Activated CD8-positive, alpha-beta memory T cell treated with anti-CD3 and anti-CD28 coated beads for 36 hours (primary cell): Measurements from ENCODE around the gene ARHGAP8. TPM values are rescaled to one million over a fixed set of nuclear protein-coding genes. Genes with fewer than 3 reads are reported as not detected.

Experiments used
- CTCF ChIA-PET: fragments of 350-600 bp; sonication (Branson Sonifier 250); formaldehyde crosslinking; loops from one replicate; lab custom pipeline; 2021; ENCODE audit warnings: antibody characterized with exemption; lab: Charles Lee
- POLR2A ChIA-PET: fragments of 350-600 bp; sonication (Branson Sonifier 250); formaldehyde crosslinking; loops from one replicate; lab custom pipeline; 2021; ENCODE audit warnings: antibody characterized with exemption; lab: Charles Lee
- total RNA-seq, 2 experiments: library from RNA; stranded (reverse); gene quantifications; one replicate each; pipeline ENCODE4 v1.2.3, GENCODE V29; 2021

Gene ARHGAP8
- total RNA-seq, 2 experiments from 2014 or later = 0.82 to 1.1 TPM

DNA sequence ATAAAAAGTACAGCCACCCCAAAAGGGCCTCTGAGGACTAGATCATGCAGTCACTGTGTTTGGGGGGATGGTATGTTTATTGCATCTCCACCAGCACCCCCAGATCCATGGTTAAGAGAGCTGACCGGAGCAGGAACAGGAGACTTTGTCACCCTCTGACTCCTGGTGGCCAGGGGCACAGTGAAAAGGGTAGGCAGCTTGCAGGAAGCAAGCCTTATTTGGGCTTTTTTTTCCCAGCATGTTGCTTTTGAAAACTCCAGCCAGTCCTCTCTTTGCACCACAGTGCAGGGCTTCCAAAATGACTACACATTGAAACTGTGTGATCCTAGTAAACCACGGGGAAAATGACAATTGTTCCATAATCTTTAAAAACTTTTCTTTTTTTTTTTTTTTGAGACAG is 29.8 kb upstream of the ARHGAP8 start:
- POLR2A ChIA-PET = no interaction called here
- CTCF ChIA-PET = interaction anchor here (0.7 kb wide), 1 partner anchor 95 kb away, joined by 3 read pairs; no protein-coding TSS in a partner anchor

DNA sequence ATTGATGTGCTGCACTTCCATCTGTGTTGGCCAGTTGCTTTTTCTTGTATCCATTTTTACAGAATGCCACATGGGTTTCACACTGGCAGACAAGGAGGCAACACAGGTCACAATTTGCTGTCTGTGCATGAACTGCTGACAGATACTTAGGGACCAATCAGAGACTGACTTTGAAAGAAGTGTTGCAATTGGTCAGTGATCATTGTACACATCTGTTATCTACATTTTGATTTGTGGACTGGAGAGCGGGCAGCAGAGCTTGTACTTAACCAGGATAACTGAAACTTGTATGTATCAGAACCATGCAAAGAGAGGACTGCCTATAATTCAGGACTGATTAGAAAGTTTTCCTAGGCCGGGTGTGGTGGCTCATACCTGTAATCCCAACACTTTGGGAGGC is 28.6 kb upstream of the ARHGAP8 start:
- CTCF ChIA-PET = no interaction called here
- POLR2A ChIA-PET = no interaction called here

DNA sequence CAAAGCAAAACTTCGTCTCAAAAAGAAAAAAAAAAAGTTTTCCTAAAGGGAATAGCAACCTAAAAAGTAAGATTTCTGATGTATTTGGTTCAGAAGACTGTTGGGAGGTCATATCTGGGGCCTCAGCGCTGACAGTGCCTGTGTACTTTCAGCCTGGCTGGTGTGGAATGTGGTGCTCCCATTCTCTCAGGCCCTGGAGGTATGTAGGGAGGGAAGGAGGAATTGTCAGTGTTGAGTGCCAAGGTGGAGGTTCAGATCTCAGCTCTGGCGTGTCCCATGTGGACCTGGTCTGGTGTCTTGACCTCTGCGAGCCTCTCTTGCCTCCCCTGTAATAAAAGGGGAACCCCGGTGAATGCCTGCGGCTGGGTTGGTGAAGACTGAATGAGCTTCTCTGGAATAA is 28.0 kb upstream of the ARHGAP8 start:
- CTCF ChIA-PET = interaction anchor here (1.1 kb wide), 1 partner anchor 12 kb away, joined by 3 read pairs; no protein-coding TSS in a partner anchor
- POLR2A ChIA-PET = no interaction called here

DNA sequence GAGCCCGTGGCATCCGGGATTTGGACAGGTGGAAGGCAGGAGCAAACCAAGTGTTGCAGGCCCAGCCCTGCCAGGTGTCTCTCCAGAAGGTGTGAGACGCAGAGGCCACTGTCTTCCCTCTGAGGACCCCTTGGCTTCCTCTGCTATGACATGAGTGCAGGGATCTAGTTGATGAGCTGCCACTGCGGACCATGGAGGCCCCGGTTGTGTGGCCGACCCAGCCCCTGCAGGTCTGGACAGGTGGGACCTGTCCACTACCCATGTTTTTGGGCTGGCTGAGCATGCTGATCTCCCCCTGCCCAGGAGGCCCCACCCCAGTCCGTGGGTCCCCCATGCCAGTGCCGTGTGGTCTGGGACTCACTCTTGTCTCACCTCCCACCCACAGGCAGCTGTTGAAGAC is 27.5 kb upstream of the ARHGAP8 start:
- ChIA-PET POLR2A (no interaction called here), CTCF (interaction anchor here (1.1 kb wide), 1 partner anchor 12 kb away, joined by 3 read pairs; no protein-coding TSS in a partner anchor)

DNA sequence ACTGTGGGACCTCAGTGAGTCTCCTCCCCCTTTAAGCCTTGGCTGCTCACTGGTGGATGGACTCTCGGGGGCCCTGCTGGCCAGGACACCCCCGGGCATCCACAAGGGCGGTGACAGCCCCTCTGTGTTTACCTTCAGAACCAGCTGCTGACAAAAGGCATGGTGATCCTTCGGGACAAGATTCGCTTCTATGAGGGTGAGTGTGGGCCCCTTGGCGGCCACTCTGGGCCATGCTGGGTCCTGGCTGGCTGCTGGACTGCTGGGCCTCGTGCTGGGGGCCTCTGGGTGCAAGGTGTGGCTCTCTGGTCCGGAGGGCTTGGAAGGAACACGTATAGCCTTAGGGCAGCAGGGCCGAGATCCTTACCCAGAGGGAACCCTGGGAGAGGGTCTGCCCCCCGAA is 25.9 kb upstream of the ARHGAP8 start:
- POLR2A ChIA-PET = no interaction called here
- CTCF ChIA-PET = interaction anchor here (0.7 to 1.1 kb wide), 2 partner anchors 9 to 71 kb away, joined by 3 to 4 read pairs; no protein-coding TSS in a partner anchor

DNA sequence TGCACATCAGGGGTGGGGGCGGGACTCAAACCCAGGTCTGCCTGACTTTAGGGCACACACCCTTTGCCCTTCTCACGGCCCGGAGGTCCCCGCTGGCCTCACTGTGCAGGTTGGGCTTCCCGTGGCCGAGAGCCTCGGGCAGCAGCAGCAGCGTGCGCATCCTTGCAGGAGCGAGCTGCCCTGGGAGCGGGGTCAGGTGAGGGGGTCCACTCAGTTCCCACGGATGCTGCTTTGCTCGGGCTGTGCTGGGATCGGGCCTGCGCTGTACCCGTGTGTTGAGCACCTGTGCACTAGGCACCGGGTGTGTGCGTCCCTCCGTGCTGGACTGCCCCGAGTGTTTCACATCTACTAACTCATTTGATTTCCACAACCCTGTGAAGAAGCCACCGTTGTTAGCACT is 25.2 kb upstream of the ARHGAP8 start:
- ChIA-PET CTCF (interaction anchor here (0.7 to 1.2 kb wide), 2 partner anchors 8 to 72 kb away, joined by 4 read pairs; no protein-coding TSS in a partner anchor), POLR2A (interaction anchor here (0.5 kb wide), 1 partner anchor 43 kb away, joined by 3 read pairs; no protein-coding TSS in a partner anchor)

DNA sequence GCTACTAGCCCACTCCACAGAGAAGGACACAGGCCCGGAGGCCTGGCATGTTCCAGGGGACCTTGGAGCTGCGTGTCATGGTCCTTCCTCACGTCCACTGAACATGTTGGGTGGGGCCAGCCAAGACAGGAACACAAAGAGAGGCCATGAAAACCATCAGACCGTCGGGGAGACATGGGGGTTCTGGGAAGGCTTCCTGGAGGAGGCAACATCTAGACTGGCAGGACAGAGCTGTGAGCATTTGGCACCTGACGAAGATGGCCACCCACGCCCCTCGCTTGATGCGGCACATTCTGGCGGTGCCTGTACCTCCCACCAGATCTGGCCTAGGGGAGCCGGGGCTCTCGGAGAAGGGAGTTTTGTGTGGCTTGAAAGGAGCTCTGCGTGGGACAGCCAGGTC is 24.7 kb upstream of the ARHGAP8 start:
- ChIA-PET POLR2A (interaction anchor here (0.5 kb wide), 1 partner anchor 44 kb away, joined by 3 read pairs; no protein-coding TSS in a partner anchor), CTCF (interaction anchor here (1.2 kb wide), 1 partner anchor 9 kb away, joined by 4 read pairs; no protein-coding TSS in a partner anchor)

DNA sequence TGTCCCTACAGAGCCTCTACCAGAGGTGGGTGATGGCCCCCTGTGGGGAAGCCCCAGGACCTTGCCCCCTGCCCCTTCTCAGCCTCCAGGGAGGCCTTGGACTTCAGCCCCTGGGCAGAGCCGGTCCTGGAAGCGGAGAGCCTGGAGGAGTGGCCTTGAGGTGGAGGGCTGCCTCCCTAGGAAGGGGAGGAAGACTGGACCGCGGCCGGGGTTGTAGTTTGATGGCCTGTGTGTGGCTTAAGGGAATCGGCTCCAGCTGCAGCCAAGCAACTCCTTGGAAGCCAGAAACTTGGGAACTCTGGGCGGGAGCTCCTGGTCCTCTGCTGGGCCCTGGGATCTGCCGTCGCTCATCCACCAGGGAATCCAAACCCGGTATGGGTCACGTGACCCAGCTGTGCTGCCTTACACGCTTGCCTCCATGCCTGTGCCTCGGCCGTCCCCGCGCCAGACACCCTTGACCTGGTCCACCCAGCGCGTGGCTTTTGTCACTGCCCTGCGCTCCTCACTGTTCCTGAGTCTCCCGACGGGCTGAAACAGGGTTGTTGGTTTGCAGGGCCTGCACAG is 23.5 kb upstream of the ARHGAP8 start:
- ChIA-PET POLR2A (no interaction called here), CTCF (interaction anchor here (1.0 kb wide), 1 partner anchor 31 kb away, joined by 5 read pairs; no protein-coding TSS in a partner anchor)

DNA sequence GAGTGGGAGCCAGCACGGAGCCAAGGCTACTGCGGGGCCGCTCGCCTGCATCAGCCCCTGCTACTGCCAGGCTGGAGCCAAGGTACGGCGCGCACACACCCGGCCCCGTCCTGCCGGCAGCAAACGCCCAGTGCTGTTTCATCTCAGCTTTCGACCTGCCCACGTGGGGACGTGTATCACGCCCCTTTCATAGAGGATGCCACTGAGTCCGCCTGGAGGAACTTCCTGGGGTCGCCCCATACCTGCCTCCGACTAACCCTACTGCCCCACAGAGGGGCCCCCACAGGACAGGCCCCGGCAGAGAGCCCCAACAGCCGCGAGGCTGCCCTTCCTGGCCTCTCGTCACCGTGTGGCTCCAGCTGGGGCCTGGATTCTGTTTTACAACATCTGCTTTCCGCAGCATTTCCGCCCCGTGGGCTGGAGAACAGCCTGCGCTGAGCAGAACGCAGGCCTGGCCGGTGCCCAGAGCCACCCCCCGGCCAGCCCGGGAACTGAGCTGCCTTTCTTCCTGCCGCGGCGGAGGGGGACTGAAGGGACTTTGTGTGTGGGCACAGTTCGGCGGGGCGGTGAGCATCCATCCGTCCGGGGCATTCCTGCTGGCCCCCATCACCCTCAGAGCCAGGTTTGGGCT is 22.9 kb upstream of the ARHGAP8 start:
- CTCF ChIA-PET = interaction anchor here (1.0 kb wide), 1 partner anchor 32 kb away, joined by 5 read pairs; no protein-coding TSS in a partner anchor
- POLR2A ChIA-PET = no interaction called here

DNA sequence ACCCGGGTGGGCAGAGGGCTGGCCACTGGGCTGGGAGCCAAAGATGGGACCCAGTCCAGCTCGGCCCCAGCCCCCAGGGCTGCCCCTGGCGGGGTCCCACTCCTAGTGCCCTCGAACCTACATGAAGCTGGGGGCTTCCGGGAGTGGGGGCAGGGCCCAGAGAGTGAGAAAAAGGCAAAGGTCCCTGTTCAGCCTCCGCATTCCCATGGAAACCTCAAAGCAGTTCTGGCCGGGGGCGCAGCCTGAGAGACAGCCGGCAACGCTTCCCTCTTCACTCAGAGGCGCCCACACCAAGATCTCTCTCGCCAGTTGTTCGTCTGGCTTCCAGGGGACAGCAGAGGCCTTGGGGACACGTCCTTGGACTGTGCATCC is 22.4 kb upstream of the ARHGAP8 start:
- POLR2A ChIA-PET = no interaction called here

DNA sequence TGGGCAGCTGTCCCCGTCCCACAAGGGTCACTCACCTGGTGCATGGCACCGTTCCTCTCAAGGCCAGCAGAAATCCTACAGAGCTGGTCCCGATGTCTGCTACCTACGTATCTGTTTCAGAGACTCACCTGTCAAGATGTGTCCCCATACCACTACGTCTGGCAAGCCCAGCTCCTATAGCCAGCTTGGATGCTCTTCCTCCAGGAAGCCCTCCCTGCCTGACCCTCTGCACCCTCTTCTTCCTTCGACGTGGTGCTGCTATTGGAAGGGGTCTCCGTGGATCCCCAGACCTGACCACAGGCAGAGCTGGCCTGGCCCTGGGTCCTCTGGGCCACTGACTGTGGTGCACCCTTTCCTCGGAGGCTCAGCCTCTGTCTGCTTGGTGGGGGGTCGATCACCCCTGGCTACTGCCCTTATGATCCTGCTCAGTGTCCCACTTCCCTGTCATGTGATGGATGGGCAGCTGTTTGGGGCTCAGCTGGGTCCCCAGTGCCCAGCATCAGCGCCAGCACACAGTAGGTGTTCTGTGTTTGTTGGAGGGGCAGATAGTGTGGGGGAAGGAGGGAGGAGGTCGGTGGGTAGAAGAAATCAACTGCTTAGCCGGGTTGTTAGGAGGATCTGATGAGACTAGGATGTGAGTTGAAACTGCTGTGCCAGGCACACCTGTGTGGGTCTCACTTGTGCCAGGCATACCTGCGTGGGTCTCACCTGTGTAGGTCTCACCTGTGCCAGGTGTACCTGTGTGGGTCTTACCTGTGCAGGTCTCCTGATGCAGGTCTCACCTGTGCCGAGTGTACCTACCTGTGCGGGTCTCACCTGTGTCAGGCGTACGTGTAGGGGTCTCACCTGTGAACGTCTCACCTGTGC is 21.7 kb upstream of the ARHGAP8 start:
- CTCF ChIA-PET = interaction anchor here (0.9 kb wide), 1 partner anchor 479 kb away, joined by 3 read pairs; no protein-coding TSS in a partner anchor
- POLR2A ChIA-PET = no interaction called here

More for the DNA sequence above, 22.4 kb upstream of the ARHGAP8 start:
- CTCF ChIA-PET = interaction anchor here (0.9 to 1.0 kb wide), 2 partner anchors 32 to 479 kb away, joined by 3 to 5 read pairs; no protein-coding TSS in a partner anchor

DNA sequence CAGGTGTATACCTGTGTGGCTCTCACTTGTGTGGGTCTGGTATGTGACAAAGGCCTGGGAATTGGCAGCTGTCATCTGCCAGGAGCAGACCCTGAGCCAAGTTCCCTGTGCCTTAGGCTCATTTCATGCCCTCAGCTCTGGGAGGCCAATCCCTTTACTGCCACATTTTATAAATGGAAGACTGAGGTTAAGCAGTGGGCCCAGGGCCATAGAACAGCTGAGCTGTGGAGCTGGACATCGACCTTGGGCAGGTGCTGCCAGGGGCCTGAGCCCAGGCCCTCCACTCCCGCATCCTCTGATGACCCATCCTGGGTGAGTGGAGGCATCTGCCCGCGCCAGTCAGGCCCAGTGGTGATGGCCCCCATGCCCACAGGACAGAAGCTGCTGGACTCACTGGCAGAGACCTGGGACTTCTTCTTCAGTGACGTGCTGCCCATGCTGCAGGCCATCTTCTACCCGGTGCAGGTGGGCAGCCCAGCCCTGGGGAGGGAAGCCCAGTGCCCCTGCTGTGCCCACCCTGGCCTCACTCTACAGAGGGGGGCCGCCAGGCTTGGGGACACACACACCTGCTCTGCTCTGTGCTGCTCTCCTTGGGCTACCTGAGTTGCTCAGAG is 20.9 kb upstream of the ARHGAP8 start:
- POLR2A ChIA-PET = no interaction called here
- CTCF ChIA-PET = interaction anchor here (1.1 kb wide), 1 partner anchor 34 kb away, joined by 3 read pairs; no protein-coding TSS in a partner anchor

DNA sequence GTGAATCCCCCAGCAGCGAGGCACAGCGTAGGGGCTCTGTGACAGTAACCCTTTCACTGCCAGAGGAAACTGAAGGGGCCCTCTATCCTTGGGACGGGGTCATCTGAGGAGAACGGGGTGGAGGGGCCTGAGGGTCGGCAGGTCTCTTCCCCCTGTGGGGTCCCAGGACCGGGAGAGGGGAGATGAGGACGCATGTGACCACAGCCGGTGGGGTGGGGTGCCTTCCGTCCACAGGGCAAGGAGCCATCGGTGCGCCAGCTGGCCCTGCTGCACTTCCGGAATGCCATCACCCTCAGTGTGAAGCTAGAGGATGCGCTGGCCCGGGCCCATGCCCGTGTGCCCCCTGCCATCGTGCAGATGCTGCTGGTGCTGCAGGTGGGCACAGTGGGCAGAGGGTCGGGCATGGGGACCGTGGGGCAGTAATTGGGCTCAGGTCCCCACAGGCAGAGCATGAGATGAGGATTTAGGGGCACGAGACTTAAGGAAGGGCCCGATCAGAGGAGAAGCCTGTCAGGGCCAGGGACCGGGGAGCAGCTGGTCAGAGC is 20.3 kb upstream of the ARHGAP8 start:
- ChIA-PET CTCF (interaction anchor here (1.1 to 1.4 kb wide), 2 partner anchors 34 to 47 kb away, joined by 3 to 4 read pairs; no protein-coding TSS in a partner anchor), POLR2A (no interaction called here)

DNA sequence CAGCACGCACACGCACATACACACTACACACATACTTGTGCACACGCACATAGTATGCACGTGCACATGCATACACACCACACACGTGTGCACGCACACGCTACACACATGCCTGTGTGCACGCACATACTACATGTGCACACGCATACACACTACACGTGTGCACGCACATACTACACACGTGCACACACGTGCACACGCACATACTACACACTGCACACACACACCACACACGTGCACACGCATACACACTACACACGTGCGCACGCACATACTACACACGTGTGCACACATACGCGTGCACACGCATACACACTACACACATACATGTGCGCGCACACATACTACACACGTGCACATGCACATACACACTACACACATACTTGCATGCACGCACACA is 19.7 kb upstream of the ARHGAP8 start:
- ChIA-PET POLR2A (no interaction called here), CTCF (interaction anchor here (0.6 to 1.4 kb wide), 2 partner anchors 47 to 52 kb away, joined by 3 to 4 read pairs; no protein-coding TSS in a partner anchor)

DNA sequence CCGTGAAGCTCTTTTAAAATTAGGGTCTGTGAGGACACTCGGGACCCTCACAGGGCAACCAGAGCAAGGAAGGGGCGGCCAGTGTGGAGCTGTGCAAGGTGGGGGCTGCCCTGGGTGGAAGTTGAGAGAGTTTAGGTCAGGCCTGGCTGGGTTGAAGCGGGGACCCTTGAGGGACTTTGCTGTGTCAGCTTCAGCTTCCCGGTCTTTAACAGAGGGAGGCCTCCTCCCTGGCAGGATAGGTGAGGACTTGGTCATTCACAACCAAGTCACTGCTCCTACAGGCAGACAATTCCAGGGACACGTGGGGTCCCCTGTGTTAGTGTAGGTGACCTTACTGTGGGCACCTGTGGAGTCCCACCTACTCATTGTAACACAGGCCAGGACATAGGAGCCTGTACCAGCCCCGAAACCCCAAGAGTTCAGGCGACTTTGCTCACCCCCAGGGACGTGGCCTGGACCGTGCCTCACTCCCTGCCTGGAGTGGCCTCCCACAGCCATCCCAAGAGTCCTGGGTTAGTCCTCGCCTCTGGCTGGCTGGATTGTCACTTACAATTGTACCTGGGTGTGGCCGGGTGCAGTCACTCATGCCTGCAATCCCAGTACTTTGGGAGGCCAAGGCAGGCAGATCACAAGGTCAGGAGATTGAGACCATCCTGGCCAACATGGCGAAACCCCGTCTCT is 18.8 kb upstream of the ARHGAP8 start:
- POLR2A ChIA-PET = no interaction called here
- CTCF ChIA-PET = interaction anchor here (0.6 to 3.3 kb wide), 4 partner anchors 35 to 52 kb away, joined by 3 to 22 read pairs (median 4); no protein-coding TSS in a partner anchor

DNA sequence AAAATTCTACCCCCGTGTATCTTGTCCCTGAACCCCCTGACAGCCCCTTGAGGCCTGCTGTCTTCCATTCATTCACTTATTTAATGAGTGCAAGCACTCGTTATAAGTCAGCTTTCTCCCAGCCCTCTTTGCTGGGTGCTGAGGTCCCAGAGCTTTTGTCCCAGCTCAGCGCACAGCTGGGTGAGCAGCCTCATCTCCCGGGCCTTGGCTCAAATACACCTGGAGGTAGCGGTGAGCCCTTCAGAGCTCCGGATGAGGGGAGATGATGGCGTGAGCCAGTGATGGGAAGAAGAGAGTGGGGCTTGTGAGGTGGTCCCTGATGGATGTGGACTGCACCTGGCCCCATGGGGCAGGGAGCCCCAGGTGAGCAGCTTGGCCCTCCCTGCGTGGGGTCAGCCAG is 18.1 kb upstream of the ARHGAP8 start:
- POLR2A ChIA-PET = no interaction called here
- CTCF ChIA-PET = interaction anchor here (0.6 to 3.3 kb wide), 4 partner anchors 16 to 50 kb away, joined by 3 to 22 read pairs (median 4); no protein-coding TSS in a partner anchor

DNA sequence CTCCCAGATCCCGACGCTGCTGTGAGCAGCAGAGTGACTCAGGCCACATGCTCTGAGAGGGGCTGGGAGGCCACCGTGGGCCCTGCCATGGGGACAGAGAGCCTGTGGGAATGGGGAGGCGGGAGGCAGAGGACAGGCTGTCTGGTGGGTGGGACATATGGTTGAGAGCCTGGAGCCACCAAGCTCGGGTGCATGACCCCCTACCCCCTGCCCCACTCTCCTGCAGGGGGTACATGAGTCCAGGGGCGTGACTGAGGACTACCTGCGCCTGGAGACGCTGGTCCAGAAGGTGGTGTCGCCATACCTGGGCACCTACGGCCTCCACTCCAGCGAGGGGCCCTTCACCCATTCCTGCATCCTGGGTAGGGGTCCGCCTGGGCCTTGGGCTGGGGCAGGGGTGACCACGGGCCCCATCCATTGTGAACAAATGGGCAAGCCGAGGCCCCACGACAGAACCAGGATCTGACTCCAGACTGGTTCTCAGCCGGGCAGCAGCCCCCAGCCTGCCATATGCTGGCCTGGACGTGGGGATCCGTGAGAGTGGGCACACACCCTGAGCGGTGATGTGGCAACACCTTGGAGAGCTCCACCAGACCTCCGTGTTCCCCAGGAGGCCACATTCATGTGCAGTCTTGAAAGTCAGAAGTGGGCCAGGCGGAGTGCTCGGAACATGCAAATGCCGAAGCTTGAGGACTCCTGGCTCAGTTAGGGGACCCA is 17.4 kb upstream of the ARHGAP8 start:
- CTCF ChIA-PET = interaction anchor here (0.6 to 3.3 kb wide), 15 partner anchors 9 to 778 kb away, joined by 3 to 30 read pairs (median 4); no protein-coding TSS in a partner anchor
- POLR2A ChIA-PET = no interaction called here
